Lower leg skin (tissue), 4 donors: Measurements from ENCODE around the gene DMPK. TPM values are rescaled to one million over a fixed set of nuclear protein-coding genes. Genes with fewer than 3 reads are reported as not detected.

Experiments used
- DNase-seq, 2 donors: peaks; one replicate each; pipeline ENCODE4 v3.0.0-alpha.2; 2019; ENCODE audit warnings: low spot score in 2 of 2
- H3K4me3 ChIP-seq: fragments of 200-600 bp; sonication (generic); 2 replicates; pipeline ENCODE4 v1.5.1; 2017; ENCODE audit warnings: mild to moderate bottlenecking, low read depth; ENCODE audit not compliant: poor library complexity, severe bottlenecking
- CTCF ChIP-seq, 3 donors: fragments of 450-650 bp; IDR thresholded peaks; one replicate each; pipeline ENCODE4 v1.5.1; 2016; ENCODE audit warnings: antibody characterized with exemption in 3 of 3, mild to moderate bottlenecking in 3 of 3, moderate library complexity in 2 of 3
- POLR2A ChIP-seq, 2 donors: fragments of 450-650 bp; IDR thresholded peaks; one replicate each; pipeline ENCODE4 v1.6.1; 2016 to 2017; ENCODE audit warnings: antibody characterized with exemption in 2 of 2, mild to moderate bottlenecking in 1 of 2, moderate library complexity in 1 of 2
- WGBS, 2 donors: methylation state at CpG; one replicate each; pipeline ENCODE4 v1.1.5; 2018; 5-methylcytosine and 5-hydroxymethylcytosine counted together
- intact Hi-C: fragments of 100-400 bp; cut with DNase I; formaldehyde crosslinking; loops from one replicate; pipeline ENCODE4 v1.15.0; 2023; ENCODE audit warnings: low total_unique reads
- total RNA-seq, 4 donors: library from RNA; depleted of rRNA; stranded (reverse); fragments of >200 nt; gene quantifications; one replicate each; pipeline ENCODE4 v1.1.0, GENCODE V29; 2016

Gene DMPK
- total RNA-seq, 4 donors from 2014 or later = 8.8 to 20.2 (median 13.8) TPM

- TF ChIP-seq POLR2A (IDR thresholded peaks at IDR 0.05) (no peak), CTCF (IDR thresholded peaks at IDR 0.05) (no peak)
- H3K4me3 ChIP-seq = no peak overlapping the region
- intact Hi-C loops = no loop called here
- WGBS, 2 donors = 86 to 90% methylated on average over 4 to 5 of the region's 5 CpGs
- DNase-seq = no peak
Observed at GRCh38 chr19:45822716-45823115, 40.4 kb upstream of the DMPK start.

- DNase-seq = no peak
- intact Hi-C loops = no loop called here
- H3K4me3 ChIP-seq = no peak overlapping the region
- WGBS, 2 donors = 74 to 83% methylated on average over 9 to 10 of the region's 10 CpGs
- TF ChIP-seq CTCF (IDR thresholded peaks at IDR 0.05) = no peak
- no peak for TF ChIP-seq POLR2A (IDR thresholded peaks at IDR 0.05)
Observed at GRCh38 chr19:45821570-45821969, 39.3 kb upstream of the DMPK start.

- 83 to 86% methylated on average over 8 of the region's 8 CpGs for WGBS, 2 donors
- intact Hi-C loops = no loop called here
- no peak overlapping the region for H3K4me3 ChIP-seq
- no peak for TF ChIP-seq CTCF (IDR thresholded peaks at IDR 0.05)
- TF ChIP-seq POLR2A (IDR thresholded peaks at IDR 0.05) = no peak
- no peak for DNase-seq
Observed at GRCh38 chr19:45821103-45821521, 38.8 kb upstream of the DMPK start.

- DNase-seq = no peak
- TF ChIP-seq CTCF (IDR thresholded peaks at IDR 0.05) (no peak), POLR2A (IDR thresholded peaks at IDR 0.05) (no peak)
- intact Hi-C loops = no loop called here
- WGBS, 2 donors = 69 to 77% methylated on average over 17 to 20 of the region's 20 CpGs
- no peak overlapping the region for H3K4me3 ChIP-seq
Observed at GRCh38 chr19:45820413-45821102, 38.3 kb upstream of the DMPK start.

- no peak for DNase-seq
- no peak overlapping the region for H3K4me3 ChIP-seq
- WGBS, 2 donors = 86 to 89% methylated on average over 6 of the region's 6 CpGs
- TF ChIP-seq POLR2A (IDR thresholded peaks at IDR 0.05) (no peak), CTCF (IDR thresholded peaks at IDR 0.05) (no peak)
- intact Hi-C loops = no loop called here
Observed at GRCh38 chr19:45819769-45820168, 37.5 kb upstream of the DMPK start.
